IPS DF 4.7 (cell line): ENCODE measurements around the gene HIC2.
"Not testable (repeated sequence)": the region's sequence is repeated elsewhere in the genome, so short reads cannot be mapped to it uniquely, and the experiment has no call there.

Source experiments
- DNase-seq: peaks from one replicate; pipeline ENCODE4 v3.0.0-alpha.2; 2013; ENCODE audit warnings: low spot score; ENCODE audit errors: extremely low read depth

The HIC2 gene

DNA sequence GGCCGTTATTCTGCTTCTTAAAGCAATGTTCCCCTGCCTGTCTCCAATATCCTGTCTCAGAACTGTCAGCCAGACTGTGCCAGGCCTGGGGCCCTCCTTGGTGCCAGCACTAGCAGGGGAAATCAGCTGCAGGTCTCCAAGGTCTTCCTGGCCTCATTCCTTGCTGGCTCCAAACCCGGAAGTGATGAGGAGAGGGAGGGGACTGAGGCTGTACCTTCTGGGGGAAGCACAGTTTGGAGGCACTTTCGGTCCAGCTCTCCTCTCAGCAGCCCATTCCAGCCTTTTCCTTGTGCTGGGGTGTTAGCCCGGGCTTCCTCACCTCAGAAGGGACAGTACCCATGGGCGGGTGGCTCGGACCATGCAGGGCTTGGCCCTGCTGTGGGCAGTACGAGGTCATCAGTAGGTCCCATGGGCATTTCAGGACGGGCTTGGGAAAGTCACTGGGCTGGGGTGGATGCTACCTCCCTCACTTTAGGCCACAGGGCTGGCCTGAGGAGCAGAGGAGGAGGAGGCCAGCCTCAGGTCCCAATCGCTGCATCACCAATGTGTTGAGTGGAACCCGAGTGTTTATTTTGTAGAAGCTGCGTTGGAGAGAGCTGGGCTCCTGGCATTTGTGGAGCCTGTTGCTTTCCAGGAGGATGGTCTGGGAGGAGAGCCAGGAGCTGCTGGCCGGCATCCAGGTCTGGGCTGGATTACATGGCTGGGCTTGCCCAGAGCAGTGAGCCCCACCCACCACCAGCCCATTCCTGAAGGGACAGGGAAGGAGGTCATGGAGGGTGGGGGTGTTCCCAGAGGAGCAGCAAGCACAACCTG, 19.0 kb downstream of the HIC2 start:
- DNase-seq, result not testable (repeated sequence)

- DNase-seq, result not testable (repeated sequence)
These were observed 20.8 kb downstream of the HIC2 start for GRCh38 chr22:21438013-21438412.

- not testable (repeated sequence) for DNase-seq
These were observed 23.0 kb downstream of the HIC2 start for GRCh38 chr22:21440018-21440636.

DNA sequence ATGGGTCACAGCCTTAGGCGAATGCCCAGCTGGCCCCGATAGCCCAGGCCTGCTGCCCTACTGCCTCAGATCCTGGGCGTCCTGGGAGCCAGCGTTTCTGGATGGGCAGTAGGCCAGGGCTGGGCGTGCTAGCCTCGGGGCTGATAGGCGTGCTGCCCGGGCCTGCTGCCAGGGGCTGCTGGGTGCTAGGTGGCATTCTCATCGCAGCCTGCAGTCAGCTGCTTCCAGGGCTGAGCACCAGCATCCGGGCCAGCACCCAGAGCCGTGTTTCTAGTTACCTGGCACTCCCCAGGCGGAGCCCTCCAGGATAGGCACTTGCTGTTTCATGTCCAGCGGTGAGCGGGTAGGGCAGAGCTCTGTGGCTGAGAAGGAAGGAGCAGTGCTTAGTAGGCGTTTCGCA, 23.5 kb downstream of the HIC2 start:
- DNase-seq, result not testable (repeated sequence)

GRCh38 chr22:21441170-21441569, 24.0 kb downstream of the HIC2 start:
- not testable (repeated sequence) for DNase-seq

- DNase-seq, result not testable (repeated sequence)
These were observed 25.0 kb downstream of the HIC2 start for GRCh38 chr22:21442123-21442522.

GRCh38 chr22:21442646-21443045, 25.5 kb downstream of the HIC2 start:
- DNase-seq, result not testable (repeated sequence)

DNA sequence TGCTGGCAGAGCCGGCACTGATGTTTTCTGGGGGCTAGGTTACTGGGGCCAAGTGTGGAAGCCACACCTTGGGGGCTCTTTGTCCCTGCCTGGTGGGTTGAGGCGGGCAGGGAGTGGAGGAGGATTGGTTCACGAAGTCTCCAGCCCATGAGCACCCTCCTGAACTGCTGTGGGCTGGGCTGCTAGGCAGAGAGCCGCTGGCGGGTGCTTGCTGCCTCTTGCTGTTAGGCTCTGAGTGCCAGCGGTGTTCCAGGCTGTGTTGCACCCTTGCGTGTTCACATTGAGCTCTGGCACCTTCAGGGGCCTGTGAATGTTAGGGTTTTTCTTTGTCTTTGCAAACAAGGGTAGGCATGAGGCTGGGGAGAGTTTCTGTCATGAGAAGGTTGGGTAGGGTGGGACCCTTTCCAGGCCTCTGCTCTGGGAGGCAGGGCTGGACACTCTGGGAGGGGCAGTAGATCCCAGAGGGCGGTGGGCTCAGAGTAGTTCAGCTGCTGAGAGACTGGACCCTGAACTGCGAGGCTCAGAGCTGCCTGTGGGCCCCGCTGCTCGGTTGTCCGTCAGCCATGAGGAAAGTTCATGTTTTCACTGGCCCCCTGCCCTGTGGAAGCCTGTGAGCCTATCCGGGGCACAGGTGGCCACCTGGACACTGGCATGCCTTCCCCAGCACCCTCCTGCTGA, 26.0 kb downstream of the HIC2 start:
- no peak for DNase-seq

- no peak for DNase-seq
These were observed 26.7 kb downstream of the HIC2 start for GRCh38 chr22:21443735-21444421.

GRCh38 chr22:21444701-21445436, 27.7 kb downstream of the HIC2 start:
- no peak for DNase-seq

DNA sequence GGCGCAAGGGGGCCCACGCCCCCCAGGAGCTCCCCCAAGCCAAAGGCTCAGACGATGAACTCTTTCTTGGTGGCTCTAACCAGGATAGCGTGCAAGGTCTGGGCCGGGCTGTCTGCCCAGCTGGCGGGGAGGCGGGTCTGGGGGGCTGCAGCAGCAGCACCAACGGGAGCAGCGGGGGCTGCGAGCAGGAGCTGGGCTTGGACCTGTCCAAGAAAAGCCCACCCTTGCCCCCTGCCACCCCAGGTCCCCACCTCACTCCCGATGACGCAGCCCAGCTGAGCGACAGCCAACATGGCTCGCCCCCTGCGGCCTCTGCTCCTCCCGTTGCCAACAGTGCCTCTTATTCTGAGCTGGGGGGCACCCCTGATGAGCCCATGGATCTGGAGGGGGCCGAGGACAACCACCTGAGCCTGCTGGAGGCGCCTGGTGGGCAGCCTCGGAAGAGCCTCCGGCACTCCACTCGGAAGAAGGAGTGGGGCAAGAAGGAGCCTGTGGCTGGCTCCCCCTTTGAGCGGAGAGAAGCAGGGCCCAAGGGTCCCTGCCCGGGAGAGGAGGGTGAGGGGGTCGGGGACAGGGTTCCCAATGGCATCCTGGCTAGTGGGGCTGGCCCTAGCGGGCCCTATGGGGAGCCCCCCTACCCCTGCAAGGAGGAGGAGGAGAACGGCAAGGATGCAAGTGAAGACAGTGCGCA, 28.4 kb downstream of the HIC2 start:
- no peak for DNase-seq

DNA sequence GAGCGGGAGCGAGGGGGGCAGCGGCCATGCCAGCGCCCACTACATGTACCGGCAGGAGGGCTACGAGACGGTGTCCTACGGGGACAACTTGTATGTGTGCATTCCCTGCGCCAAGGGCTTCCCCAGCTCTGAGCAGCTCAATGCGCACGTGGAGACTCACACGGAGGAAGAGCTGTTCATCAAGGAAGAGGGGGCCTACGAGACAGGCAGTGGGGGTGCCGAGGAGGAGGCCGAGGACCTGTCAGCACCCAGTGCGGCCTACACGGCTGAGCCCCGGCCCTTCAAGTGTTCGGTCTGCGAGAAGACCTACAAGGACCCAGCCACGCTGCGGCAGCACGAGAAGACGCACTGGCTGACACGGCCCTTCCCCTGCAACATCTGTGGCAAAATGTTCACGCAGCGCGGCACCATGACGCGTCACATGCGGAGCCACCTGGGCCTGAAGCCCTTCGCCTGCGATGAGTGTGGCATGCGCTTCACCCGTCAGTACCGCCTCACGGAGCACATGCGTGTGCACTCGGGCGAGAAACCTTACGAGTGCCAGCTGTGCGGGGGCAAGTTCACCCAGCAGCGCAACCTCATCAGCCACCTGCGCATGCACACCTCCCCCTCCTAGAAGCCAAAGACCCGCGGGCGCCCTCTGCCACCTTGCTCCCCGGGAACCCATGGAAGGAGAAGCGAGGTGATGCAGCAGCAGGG, 29.1 kb downstream of the HIC2 start:
- DNase-seq, result no peak

GRCh38 chr22:21446827-21447690, 29.9 kb downstream of the HIC2 start:
- no peak for DNase-seq

DNA sequence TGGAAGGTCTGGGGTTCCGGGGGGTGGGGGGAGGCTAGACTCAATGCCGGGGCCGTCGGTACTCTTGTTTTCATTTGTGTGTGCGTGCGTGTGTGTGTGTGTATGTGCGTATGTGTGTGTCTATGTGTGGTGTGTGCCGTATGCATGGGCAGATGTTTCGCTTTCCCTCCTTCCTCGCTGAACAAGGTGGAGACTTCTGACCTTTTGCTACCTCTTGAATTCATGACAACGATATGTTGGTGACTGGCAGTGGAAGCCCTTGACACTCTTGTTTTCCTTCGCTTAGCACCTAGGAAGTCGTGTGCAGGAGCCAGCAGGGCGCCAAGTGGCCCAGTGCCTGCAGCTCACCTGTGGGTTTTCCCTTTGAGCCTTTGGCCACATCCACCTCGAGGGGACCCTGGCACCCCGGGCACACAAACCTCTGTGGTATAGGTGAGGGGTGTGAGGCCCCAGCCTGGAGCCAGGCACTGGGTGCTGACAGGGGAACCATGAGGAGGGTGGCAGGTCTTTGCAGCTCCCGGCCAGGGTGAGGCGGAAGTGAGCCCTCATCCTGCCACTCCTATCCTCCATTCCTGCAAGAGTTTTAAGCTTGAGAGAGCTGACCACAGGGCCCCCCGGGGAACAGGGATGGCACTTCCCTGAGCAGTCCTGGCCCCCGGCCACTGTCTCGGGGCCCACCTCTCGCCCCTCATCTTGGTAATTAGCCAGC, 30.7 kb downstream of the HIC2 start:
- DNase-seq, result no peak

DNA sequence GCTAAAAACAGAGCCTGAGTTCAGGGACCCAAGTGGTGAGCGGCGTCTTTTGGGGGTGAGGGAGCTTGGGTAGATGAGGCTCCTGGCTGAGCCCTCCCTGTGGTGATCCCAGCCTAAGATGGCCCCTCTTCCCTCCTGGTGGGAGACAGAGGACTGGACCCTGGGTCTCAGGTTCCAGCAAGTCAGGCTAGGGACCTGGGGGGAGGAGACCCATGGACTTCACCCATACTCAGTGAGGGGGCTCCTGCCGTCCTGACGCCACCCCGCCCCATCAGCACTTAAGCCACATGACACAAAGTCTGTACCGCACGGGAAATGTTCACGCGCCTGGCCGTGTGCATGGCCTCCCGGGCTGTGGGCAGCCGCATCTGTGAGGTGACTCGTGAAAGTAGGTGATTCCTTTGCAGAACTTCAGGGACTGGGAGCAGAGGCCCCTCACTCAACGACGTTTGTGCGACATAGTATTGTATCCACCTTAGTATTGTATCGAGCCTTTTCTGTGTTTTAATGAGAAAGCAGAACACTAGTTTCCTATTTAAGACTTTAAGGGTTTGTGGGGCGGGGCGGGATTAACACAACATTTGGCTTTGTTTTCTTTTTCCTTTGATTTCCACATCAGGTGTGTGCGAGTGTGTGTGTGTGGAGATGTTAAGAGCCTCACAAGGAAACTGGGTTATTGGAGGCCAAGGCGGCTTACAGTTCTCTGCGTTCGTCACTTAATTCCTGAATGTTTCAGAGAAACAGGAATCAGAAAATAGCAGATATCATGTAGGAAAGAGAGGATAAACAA, 31.7 kb downstream of the HIC2 start:
- no peak for DNase-seq

- DNase-seq, result no peak
These were observed 32.6 kb downstream of the HIC2 start for GRCh38 chr22:21449531-21450319.
